GM21526 (cell line): ENCODE measurements around the gene RGR.

Experiments
- ATAC-seq: cut with Tn5 transposase; IDR thresholded peaks from one replicate; pipeline ENCODE4 v1.9.1; 2021; ENCODE audit warnings: moderate library complexity; ENCODE audit not compliant: unreplicated experiment, low FRiP score

The RGR gene, protein sequence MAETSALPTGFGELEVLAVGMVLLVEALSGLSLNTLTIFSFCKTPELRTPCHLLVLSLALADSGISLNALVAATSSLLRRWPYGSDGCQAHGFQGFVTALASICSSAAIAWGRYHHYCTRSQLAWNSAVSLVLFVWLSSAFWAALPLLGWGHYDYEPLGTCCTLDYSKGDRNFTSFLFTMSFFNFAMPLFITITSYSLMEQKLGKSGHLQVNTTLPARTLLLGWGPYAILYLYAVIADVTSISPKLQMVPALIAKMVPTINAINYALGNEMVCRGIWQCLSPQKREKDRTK

DNA sequence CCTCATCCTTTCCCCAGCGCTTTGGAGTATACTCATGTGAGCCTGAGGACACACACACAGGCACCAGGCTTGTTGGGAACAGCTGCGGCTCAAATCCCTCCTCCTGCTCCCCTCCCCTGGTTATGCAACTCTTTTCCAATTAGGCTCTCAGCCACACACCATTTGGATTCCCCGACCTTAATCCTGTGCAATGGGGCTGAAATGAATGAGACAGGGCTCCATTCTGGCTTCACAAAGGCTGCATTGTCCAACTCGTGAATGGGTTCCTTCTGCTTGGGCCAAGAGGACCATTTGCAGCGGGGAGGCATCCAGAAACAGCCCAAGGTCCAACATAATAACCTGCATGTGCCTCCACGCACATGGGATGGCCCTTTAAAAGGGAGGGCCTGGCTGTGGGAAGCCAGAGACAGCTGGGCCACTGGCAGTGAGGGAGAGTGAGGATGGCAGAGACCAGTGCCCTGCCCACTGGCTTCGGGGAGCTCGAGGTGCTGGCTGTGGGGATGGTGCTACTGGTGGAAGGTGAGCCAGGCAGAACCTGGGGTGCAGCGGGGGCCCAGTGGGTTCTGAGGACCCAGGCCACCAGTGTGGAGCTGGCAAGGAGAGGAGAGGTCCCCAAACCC is at the start of gene RGR:
RGR (plus strand) TSS at position 403 of the 620 bp plus-strand sequence; CDS start at position 441, 38 bp downstream.
- ATAC-seq = no peak

DNA sequence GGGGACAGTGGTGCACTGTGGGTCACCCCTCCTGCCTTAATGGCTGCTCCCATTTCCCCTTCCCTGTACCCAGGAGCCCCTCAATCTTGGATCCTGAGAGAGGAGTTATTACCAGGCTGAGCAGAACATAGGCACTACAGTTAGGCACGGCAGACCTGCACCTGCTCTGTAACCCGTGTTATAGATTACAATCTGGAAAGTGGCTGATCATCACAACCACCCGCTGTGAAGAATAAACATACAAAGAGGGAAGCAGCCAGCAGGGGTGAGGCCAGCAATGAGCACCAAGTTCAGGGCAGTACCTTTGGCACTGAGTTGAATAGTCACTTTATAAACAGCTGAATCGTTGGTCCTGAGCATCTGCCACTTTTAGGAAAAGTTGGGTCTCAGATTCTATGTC is 48.8 kb upstream of the RGR start:
- ATAC-seq = no peak

DNA sequence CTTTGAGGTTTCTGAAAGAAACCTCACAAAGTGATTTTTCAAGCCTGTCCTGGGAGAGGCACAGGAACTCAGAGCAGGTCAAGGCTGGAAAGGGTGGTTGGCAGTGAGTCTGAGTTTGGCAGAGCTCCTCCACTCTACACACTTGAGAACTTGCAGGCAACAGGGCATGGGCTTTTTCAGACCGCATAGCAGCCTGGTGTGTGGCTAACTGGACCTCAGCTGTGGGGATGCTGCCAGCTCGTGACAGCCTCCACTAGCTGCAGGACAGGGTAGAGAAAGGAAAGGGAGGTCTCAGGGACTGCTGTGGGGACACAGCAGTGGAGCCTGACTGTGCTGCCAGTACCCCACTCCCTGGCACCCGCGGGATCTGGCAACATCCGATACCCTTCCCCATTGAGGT is 47.9 kb upstream of the RGR start:
- no peak for ATAC-seq

DNA sequence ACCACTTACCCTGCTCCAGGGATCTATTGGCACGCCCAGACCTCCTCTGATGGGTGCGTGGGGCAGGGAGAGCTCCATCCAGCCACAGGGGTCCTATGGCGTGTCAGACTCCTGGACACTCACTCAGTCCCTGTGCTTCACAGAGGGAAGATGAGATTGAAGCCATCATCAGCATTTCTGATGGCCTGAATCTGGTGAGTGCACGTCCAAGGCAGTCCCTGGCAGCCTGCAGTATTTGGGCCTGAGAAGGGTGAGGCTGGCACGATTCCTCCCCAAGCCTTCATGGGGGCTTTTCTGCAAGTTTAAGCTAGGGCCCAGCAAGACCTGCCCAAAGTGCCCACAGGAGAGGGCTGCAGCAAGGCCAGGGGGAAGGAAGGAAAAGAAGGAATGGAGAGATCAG is 47.2 kb upstream of the RGR start:
- no peak for ATAC-seq

DNA sequence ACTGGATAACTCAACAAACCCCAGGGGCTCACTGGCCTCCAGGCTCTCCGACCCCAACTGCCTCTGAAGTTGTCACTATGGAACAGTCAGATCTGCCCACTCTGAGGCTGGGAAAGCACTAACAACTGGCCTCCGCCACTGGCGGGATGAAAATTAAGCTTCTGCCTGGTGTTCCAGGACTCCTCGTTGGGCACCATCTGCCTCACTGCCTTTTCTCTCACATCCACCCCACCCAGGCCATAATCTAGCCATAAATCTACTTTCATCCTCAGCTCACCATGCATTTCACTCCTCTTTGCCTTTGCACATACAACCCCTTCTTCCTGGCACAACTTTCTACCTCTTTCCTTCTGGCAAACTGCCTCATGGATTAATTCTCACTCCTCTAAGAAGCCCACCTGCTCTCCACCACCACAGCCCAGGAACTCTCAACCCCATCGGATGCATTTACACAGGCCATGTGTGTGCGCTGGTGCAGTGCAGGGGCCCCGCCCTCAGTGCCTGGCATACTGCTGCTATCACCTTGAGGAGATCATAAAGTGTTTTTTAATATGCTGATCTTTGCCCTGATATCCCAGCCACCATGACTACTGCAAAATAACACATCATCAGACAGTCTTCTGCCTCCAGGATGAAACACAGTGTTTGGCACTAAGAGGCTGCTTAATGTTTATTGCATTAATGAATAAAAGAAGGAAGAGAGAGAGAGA is 46.5 kb upstream of the RGR start:
- no peak for ATAC-seq

DNA sequence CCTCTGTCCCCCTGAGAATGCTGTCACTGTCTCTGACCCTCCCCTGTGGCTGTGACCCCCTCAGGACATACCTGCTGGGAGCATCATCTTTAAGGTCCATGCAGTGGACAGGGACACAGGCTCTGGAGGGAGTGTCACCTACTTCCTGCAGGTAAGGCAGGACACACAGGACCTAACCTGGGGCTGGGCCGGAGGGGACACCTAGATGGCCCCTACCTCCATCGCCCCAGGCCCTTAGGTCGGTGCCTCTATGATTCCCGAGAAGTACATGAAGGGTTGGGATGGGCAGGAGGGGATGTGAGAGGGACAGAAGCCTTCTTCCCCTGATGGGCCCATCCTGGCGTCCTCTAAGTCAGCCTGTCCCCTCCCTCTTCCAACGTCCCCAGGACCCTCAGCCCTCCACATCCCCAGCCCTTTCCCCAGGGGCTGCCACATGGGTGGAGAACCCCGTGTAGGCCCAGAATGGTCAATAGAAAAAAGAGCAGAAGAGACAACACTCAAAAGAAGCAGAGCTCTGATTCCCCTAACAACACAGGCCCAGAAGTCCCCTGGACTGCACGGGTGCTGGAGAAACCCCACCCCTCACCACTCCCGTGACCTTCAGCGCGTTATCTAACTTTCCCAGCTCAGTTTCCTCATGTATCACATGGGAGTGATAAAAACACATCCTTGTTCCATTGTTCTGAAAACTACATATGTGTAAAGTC is 44.2 kb upstream of the RGR start:
- no peak for ATAC-seq

DNA sequence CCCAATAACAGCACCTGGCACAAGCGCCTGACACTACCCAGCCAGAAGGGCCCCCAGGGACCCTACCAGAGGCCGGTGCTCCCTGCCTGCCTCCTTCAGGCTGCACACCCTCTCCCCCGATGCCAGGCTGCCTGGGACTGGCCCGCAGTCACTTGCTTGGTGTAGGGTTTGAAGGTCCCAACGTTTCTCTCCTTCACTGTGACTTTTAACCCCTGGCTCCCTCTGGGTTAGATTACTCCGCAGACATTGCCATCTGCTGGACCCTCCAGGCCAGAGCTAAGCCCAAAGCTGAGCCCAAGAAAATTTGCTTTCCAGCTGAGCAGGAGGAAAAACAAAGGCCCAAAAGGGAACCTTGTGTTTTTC is 43.6 kb upstream of the RGR start:
- ATAC-seq = no peak

DNA sequence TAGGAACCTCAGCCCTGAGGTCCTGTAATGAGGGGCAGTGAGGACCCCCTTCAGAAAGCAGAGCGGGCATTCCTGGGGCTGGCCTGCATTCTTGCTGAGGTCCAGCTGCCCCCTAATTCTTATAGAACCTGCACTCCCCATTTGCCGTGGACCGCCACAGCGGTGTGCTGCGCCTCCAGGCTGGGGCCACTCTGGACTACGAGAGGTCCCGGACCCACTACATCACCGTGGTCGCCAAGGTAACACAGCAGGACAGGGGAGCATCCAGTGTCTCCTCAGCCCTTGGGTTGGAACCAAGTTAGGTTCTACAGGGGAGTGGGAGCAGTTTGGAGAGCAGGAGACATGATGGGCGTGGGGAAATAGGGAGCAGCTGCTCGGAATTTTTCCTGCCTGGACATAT is 43.2 kb upstream of the RGR start:
- ATAC-seq = no peak

DNA sequence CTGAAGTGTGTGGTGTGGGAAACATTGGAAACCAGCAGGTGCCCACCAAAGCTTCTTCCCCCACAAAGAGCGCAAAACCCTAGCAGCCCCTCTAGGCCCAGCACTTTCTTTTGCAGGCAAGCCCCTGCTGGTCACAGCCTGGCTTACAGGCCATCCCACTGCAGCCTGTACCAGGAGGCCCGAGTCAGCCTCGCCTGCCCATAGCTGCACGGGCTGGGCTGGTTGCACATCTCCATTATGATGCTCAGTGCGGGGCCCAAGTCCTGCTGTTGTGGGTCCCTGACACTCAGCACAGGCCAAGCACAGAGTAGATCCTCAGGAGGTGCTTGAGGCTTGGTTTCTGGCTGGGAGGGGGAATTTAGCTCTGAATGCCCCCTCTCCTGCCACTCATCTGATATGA is 42.5 kb upstream of the RGR start:
- no peak for ATAC-seq

DNA sequence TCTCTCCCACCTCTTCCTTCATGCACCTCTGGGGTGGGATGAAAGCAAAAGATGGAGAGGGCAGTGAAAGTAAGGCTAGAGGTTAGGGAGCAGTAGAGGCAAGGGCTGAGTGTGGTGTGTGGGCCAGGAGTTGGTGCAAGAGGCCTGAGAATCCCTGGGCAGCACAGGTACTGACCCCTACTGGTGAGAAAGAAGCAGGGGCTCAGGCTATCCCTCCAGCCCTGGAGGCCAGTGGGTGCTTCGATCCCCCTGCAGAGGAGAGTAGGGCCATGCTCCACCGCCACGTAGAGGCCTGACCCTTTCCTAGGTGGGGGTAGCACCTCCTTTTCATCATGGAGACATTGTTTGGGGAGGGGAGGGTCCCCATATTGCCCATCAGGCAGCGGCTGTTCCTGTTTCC is 40.7 kb upstream of the RGR start:
- ATAC-seq = peak; percentile 66

DNA sequence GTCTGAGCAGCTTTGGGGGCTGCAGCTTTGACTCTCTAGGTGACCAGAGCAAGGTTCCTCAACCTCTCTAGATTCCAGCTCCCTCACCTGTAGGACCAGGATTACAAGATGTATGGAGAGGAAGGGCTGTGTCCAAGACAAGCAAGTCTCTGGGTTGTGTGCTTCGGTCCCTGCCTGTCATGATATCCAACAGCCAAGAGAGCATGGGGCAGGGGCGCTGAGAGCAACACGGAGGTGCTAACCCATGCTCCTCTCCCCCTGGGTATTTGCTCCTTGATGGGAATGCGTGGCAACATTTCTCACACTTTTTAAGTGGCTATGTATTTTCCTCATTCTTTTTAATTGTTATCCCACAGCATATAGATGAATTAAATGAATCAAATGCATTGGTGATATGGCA is 40.2 kb upstream of the RGR start:
- ATAC-seq = no peak

DNA sequence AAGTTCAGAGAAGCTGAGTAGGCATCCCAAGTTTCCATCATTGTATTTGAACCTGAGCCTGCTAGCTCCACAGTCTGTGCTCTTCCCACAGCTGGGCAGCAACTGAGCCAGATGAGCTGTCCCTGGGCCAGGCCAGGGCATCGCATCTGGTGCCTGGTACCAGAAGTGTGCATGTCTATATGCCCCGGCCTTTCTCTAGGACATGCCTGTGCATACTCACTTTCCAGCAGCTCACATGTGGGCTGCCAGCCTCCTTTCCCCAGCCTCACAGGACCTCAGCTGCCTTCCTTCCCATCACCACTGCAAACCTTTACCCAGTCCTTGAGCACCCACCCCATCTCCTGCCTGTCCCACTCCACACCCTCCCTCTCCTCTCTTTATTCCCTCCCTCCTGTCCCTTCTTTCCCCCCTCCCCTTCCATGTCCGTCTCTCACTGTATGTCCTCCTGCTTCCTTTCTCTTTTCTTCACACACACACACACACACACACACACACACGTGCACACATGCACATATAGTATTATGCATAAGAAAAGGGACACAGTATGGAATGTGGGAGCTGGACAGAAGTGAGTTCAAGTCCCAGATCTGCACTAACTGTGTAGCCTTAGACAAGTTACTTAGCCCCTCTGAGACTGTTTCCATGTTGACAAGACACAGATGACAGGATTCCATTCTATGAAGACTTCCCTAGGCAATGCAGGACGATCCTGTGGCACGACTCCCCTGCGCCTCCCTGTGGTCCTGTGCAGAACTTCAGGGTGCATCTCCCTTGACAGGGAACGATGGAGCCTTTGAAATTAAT is 39.6 kb upstream of the RGR start:
- peak; percentile 88 for ATAC-seq

DNA sequence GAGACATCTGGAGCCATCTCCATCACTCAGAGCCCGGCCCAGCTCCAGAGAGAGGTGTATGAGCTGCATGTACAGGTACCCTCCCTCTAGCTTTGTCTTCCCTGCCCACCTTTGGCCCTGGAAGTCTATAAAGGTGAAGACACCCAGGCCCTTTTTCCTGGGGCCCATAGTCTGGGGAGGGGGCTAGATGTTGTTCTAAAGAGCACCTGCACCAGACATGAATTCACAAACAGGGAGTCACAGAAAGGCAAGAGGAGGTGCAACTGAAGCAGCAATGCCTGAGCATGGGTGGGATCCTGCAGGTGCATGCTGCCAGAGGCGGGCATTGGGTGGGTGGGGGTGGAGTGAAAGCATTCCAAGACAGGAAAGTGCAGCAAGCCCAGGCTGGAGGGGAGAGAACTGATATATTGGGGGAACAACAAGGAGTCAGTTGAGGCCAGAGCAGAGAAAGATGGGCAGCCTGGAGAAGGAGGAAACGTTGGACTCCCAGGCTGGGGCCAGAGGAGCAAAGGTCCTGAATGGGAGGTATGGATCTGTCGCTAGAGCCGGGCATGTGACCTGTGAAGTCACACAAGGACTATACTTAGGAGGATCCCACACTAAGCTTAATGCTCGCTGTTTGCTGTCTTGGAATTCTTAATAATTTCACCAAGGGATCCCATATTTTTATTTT is 38.9 kb upstream of the RGR start:
- ATAC-seq = no peak

DNA sequence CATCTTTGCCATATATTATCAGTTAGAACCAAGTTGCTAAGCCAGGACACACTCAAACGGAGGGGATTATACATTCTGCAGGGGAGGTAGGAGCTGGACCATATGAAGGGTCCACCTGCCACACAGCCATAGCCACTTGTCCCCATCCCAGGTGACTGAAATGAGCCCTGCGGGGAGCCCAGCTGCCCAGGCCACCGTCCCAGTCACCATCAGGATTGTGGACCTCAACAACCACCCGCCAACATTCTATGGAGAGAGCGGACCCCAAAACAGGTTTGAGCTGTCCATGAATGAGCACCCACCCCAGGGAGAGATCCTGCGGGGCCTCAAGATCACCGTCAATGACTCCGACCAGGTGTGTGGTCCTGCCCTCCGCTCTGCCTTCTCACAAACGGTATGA is 36.8 kb upstream of the RGR start:
- ATAC-seq = no peak

DNA sequence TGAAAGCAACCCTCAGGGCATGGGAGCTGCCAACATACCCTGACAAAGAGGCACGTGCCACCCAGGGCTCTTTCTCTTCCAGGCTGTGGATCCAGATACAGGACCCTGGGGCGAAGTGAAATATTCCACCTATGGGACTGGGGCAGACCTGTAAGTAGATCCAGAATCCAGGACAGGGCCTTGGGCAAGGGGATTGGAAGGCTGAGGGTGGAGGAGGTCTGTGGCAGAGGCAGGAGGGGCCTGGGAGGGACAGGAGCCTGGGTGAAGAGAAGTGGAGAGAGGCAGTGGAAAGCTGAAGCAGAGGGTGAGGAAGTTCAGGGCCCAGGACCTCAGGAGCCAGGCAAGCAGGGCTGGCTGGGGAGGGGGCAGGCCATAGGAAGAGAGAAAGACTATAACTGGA is 33.3 kb upstream of the RGR start:
- no peak for ATAC-seq

DNA sequence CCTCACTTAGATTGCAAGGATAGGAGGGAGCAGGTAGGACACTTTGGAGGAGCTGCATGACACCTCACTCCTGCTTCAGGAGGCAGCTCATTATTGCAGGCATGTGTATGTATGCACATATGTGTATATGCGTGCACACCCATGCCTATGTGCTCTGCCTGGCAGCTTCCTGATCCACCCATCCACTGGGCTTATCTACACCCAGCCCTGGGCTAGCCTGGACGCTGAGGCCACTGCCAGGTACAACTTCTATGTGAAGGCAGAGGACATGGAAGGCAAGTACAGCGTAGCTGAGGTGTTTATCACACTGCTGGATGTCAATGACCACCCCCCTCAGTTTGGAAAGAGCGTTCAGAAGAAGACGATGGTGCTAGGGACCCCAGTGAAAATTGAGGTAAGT is 32.8 kb upstream of the RGR start:
- ATAC-seq = no peak

DNA sequence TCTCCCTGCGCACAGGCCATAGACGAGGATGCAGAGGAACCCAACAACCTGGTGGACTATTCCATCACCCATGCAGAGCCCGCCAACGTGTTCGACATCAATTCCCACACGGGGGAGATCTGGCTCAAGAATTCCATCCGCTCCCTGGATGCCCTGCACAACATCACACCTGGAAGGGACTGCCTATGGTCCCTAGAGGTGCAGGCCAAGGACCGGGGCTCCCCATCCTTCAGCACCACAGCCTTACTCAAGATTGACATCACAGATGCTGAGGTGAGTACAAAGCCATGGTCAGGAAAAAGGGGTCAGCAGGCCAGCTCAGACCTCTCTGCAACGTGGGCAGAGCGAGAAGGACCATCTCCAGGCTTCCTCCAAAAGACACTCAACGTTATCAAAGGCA is 31.8 kb upstream of the RGR start:
- no peak for ATAC-seq

DNA sequence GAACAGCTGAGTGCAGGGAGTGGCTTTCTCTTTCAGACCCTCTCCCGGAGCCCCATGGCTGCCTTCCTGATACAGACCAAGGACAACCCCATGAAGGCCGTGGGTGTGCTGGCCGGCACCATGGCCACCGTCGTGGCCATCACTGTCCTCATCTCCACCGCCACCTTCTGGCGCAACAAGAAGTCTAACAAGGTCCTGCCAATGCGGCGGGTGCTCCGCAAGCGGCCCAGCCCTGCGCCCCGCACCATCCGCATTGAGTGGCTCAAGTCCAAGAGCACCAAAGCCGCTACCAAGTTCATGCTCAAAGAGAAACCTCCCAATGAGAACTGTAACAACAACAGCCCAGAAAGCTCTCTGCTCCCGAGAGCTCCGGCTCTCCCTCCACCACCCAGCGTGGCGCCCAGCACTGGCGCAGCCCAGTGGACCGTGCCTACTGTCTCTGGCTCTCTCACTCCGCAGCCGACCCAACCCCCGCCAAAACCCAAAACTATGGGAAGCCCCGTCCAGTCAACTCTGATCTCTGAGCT is 30.7 kb upstream of the RGR start:
- ATAC-seq = peak; percentile 20

DNA sequence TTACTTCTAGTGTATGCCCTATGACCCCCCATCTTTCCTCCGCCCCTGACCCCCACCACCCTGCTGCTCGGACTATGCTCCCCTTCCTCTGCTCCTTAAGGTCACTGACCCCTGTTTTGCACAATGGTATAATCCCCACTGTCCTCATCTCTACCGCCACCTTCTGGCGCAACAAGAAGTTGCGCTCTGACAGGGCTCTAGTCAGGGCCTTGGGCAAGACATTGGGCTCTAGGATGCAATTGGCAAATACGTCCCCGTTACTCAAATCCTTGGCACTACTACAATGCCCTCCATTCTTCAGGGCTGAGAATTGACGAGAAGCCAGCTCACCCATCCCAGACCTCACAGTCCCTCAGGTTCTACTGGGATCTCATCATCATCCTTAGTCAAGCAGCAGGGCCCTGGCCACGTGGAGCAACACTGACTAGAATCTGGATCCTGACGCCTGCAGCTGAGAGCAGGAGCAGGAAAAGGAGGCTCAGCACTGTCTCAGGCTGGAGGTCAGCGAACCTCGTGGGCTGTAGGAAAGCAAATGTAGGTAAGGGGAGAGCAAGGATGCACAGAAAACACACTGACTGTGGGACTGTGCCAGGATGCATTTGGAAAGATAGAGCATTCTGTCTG is 30.1 kb upstream of the RGR start:
- peak; percentile 86 for ATAC-seq
